WI38 (cell line): ENCODE results near the gene NPAS2.

Experiments used
- H3K4me3 ChIP-seq: 2 replicates; pipeline ENCODE4 v1.5.1; 2011; ENCODE audit warnings: low read depth, mild to moderate bottlenecking, control low read depth, low read length
- CTCF ChIP-seq: IDR thresholded peaks from 2 replicates; pipeline ENCODE4 v1.5.1; 2012; ENCODE audit warnings: low read depth, mild to moderate bottlenecking, control low read depth, low read length

NPAS2 gene

GRCh38 chr2:100806550-100806949, 13.4 kb upstream of the NPAS2 start:
- TF ChIP-seq CTCF: no peak
- H3K4me3 ChIP-seq: no peak overlapping the region

- no peak for TF ChIP-seq CTCF
- H3K4me3 ChIP-seq: no peak overlapping the region
These were observed 12.2 kb upstream of the NPAS2 start for GRCh38 chr2:100807707-100808106.

- no peak for TF ChIP-seq CTCF
- H3K4me3 ChIP-seq: no peak overlapping the region
These were observed 11.4 kb upstream of the NPAS2 start for GRCh38 chr2:100808582-100808981.

GRCh38 chr2:100809506-100809905, 10.4 kb upstream of the NPAS2 start:
- no peak overlapping the region for H3K4me3 ChIP-seq
- TF ChIP-seq CTCF: no peak

- TF ChIP-seq CTCF: no peak
- H3K4me3 ChIP-seq: no peak overlapping the region
These were observed 9.3 kb upstream of the NPAS2 start for GRCh38 chr2:100810603-100811145.

GRCh38 chr2:100812116-100812515, 7.8 kb upstream of the NPAS2 start:
- TF ChIP-seq CTCF: no peak

GRCh38 chr2:100812573-100812972, 7.4 kb upstream of the NPAS2 start:
- TF ChIP-seq CTCF: no peak
- no peak overlapping the region for H3K4me3 ChIP-seq

More at GRCh38 chr2:100812116-100812515, 7.8 kb upstream of the NPAS2 start:
- H3K4me3 ChIP-seq: no peak overlapping the region
